Adipocyte (in vitro differentiated cells): ENCODE data around the gene SPATA16.
A peak's percentile ranks its signal among the peaks of the same experiment; 100 is the strongest.
"Not testable (repeated sequence)": the region's sequence is repeated elsewhere in the genome, so short reads cannot be mapped to it uniquely, and the experiment has no call there.

Experiments
- DNase-seq: peaks from one replicate; pipeline ENCODE4 v3.0.0-alpha.2; 2015; ENCODE audit warnings: low read depth
- H3K27me3 ChIP-seq: replicated peaks from 2 replicates; pipeline ENCODE4 v1.7.0; 2013; ENCODE audit warnings: mild to moderate bottlenecking, low read length, moderate library complexity; ENCODE audit not compliant: control insufficient read depth, insufficient read depth
- H3K36me3 ChIP-seq: 2 replicates; pipeline ENCODE4 v1.7.0; 2013; ENCODE audit warnings: low read length, mild to moderate bottlenecking, moderate library complexity; ENCODE audit not compliant: control insufficient read depth, insufficient read depth, severe bottlenecking
- H3K4me1 ChIP-seq: 2 replicates; pipeline ENCODE4 v1.7.0; 2013; ENCODE audit warnings: mild to moderate bottlenecking, low read length, moderate library complexity; ENCODE audit not compliant: control insufficient read depth, insufficient read depth
- H3K4me3 ChIP-seq: 2 replicates; pipeline ENCODE4 v1.7.0; 2013; ENCODE audit warnings: mild to moderate bottlenecking, low read length, moderate library complexity
- H3K9ac ChIP-seq: 2 replicates; pipeline ENCODE4 v1.7.0; 2013; ENCODE audit warnings: mild to moderate bottlenecking, low read length, moderate library complexity
- H3K9me3 ChIP-seq: 2 replicates; pipeline ENCODE4 v1.7.0; 2013; ENCODE audit warnings: mild to moderate bottlenecking, low read length, moderate library complexity; ENCODE audit not compliant: control insufficient read depth

SPATA16 gene

DNA sequence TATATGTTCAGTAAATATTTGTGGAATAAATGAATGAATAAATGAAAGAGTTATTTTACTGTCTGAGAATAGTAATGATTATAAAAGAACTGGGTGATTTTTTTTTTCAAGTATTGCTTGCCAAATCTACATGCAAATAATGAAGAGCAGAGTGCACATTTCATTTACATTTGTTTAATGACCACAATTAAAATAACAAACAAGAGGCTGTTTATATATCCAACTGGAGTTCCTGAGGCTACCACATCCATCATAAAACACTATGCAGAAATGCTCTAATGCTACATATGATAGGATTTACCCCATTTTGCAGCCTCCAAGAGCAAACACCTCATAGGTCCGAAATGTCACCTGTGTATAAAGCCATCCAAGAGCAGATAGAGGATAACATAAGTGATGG is 266.0 kb downstream of the SPATA16 start:
- Histone ChIP-seq H3K4me1 (no peaks in the 10 kb centered on the region), H3K36me3 (no peaks in the 10 kb centered on the region), H3K4me3 (no peak overlapping the region), H3K9me3 (no peaks in the 10 kb centered on the region), H3K9ac (no peak overlapping the region), H3K27me3 (peaks cover 8% of the 10 kb centered on the region)
- no peak for DNase-seq

DNA sequence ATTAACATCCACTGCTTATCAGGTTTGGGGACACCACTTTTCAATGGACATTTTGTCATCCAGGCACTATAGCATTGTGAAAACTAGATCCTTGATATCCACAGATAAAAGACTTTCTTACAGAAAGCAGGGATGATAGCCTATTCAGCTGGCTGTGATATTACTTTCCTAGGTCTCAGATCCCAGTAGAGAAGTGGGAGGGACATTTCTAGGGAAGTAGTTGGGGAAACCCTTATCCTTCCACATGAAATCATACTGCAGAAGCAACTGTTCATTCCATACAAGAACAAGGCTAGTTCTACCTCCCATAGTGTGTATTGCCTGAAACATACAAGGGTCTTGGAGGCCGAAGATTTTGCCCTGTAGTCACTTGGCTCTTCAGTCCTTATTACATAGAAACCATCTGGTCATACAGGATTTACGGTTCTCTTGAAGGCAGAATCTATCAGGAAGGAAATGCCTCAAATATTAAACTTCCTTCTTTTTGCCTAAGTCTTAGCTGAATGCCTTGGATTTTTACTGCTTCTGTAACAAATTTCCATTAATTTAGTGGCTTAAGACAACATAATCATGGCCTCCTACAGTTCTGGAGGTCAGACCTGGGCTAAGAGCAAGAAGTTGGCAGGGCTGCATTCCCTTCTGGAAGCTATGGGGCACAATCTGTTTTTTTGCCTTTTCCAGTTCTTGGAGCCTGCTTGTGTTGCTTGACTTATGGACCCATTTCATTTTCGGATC is 271.1 kb downstream of the SPATA16 start:
- Histone ChIP-seq H3K4me1 (peaks cover 9% of the 10 kb centered on the region), H3K9me3 (no peaks in the 10 kb centered on the region), H3K4me3 (no peak overlapping the region), H3K27me3 (peaks cover 26% of the 10 kb centered on the region), H3K9ac (no peak overlapping the region), H3K36me3 (no peaks in the 10 kb centered on the region)
- no peak for DNase-seq

DNA sequence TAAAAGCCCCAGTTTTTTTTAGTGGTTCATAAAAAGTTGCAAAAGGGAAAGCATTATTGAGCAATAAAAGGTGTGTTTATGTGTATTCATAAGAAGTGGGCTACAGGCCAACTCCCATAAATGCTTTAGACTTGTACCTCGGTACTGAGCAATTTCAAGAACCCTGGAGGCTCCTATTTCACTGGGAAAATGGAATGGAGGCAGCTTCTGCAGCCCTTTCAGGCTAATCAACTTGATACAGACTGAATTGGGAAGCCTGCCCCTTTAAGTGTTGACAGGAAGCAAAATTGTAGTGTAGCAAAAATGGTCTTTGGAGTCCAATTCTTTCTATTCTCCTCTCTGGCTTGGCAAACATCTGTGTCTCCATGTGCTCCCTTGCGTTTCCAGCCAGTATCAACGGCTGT is 271.7 kb downstream of the SPATA16 start:
- peak; percentile 61 for DNase-seq

DNA sequence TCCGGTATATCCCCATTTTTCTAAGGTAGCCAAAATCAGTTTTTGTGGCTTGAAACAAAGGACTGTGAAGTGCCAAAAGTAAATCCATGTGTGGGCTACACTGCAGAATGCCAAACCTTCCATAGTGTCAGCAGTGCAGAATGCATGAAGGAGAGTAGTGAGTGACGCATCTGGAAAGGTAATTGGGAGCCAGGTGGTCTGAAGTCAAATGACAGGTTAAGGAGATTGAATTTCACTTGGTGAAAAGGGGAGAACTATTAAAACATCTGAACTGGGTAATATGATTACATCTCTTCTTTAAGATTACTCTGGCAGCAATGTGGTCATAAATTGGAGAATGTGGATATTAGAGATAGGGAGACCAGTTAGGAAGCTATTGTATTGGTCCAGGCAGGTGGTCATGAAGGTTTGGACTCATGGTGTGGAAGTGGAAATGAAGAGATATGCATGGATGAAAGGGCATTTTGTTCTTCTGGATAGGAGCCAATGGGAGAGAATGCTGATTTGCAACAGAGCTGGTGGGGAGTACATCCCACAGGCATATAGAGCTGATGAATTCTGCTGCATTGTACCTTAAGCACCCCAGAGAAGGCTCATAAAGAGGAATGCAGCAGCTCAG is 272.3 kb downstream of the SPATA16 start:
- Histone ChIP-seq H3K4me1 (peaks cover 9% of the 10 kb centered on the region), H3K9ac (no peak overlapping the region), H3K4me3 (no peak overlapping the region), H3K27me3 (peaks cover 26% of the 10 kb centered on the region), H3K36me3 (no peaks in the 10 kb centered on the region), H3K9me3 (no peaks in the 10 kb centered on the region)
- no peak for DNase-seq

More for the DNA sequence above, 271.7 kb downstream of the SPATA16 start:
- no peaks in the 10 kb centered on the region for H3K9me3 ChIP-seq
- peaks cover 9% of the 10 kb centered on the region for H3K4me1 ChIP-seq
- H3K27me3 ChIP-seq: peaks cover 26% of the 10 kb centered on the region
- H3K4me3 ChIP-seq: no peak overlapping the region
- H3K36me3 ChIP-seq: no peaks in the 10 kb centered on the region
- H3K9ac ChIP-seq: no peak overlapping the region

DNA sequence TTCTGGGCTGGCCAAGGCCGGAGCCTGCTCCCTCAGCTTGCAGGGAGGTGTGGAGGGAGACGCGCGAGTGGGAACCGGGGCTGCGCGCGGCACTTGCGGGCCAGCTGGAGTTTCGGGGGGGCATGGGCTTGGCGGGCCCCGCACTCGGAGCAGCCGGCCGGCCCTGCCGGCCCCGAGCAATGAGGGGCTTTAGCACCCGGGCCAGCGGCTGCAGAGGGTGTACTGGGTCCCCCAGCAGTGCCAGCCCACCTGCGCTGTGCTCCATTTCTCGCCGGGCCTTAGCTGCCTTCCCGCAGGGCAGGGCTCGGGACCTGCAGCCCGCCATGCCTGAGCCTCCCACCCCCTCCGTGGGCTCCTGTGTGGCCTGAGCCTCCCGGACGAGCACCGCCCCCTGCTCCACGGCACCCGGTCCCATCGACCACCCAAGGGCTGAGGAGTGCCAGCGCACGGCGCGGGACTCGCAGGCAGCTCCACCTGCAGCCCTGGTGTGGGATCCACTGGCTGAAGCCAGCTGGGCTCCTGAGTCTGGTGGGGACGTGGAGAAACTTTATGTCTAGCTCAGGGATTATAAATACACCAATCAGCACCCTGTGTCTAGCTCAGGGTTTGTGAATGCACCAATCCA is 274.2 kb downstream of the SPATA16 start:
- not testable (repeated sequence) for H3K9ac ChIP-seq, H3K4me1 ChIP-seq
- peaks cover 31% of the 10 kb centered on the region for H3K27me3 ChIP-seq

DNA sequence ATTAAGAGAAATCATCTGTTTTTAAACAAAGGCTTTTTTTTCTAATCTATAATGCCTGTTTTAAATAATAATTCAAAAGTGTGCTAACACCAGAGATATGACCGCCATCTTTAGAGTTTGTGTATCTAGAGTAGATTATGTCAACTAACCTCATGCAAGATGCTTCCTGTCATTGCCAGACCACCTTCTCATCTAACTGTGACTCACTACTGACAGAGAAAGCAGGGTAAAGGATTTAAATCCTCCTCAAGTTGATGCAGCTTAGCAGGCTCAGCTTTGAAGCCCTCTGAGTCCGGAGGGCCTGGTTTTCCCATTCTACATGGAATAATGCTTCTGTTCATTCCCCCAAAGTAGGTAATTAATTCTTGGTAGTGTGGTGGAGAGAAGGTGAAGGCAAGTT is 282.0 kb downstream of the SPATA16 start:
- peaks cover 37% of the 10 kb centered on the region for H3K27me3 ChIP-seq
- no peak overlapping the region for H3K9ac ChIP-seq
- no peak for DNase-seq
- H3K4me3 ChIP-seq: no peak overlapping the region
- no peaks in the 10 kb centered on the region for H3K9me3 ChIP-seq
- no peaks in the 10 kb centered on the region for H3K36me3 ChIP-seq
- H3K4me1 ChIP-seq: no peaks in the 10 kb centered on the region

More for the DNA sequence above, 274.2 kb downstream of the SPATA16 start:
- not testable (repeated sequence) for H3K36me3 ChIP-seq, DNase-seq, H3K9me3 ChIP-seq, H3K4me3 ChIP-seq

DNA sequence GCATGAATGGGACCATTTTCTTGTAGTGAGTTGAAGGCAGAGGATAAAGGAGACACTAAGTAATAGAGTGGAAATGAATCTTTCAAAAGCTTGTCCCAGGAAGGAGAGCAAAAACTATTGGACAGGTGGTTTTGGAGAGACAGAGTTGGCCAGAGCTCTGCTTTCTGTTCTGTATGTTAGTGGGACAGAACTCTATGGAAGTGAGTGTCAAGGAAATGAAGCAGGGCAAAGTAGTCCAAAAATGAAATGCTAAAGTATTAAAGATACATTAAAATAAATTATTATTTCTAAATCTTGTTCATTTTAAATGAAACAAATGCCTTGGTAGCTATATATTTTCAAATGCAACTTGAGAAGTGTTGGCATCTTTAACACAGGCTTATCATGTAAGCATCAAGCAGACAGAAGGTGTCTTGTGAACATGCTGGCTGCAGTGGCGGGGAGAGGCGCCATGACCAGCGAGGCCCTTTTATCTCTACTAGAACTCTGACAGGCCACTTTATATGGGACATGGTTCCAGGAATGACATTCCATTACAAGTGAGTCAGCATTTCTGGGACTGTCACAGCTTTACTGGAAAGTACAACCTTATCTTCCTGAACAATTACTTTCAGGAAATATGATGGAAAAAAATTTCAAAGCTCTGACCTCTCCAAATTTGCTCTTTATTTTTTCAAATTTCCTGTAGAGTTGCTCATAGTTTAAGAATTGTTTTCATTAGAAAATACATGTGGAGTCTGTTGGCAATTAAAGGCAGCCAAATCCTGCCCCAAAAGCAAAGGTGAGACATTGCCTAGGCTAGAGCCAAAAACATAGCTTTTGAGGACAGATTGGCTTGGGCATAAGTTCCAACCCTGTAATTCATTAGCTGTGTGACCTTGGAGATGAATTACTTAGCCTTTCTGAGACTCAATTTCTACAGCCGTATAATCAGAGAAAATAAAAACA is 284.0 kb downstream of the SPATA16 start:
- H3K4me3 ChIP-seq: no peak overlapping the region
- H3K27me3 ChIP-seq: peaks cover 52% of the 10 kb centered on the region
- no peaks in the 10 kb centered on the region for H3K36me3 ChIP-seq
- H3K4me1 ChIP-seq: no peaks in the 10 kb centered on the region
- no peak overlapping the region for H3K9ac ChIP-seq
- DNase-seq: no peak
- no peaks in the 10 kb centered on the region for H3K9me3 ChIP-seq

DNA sequence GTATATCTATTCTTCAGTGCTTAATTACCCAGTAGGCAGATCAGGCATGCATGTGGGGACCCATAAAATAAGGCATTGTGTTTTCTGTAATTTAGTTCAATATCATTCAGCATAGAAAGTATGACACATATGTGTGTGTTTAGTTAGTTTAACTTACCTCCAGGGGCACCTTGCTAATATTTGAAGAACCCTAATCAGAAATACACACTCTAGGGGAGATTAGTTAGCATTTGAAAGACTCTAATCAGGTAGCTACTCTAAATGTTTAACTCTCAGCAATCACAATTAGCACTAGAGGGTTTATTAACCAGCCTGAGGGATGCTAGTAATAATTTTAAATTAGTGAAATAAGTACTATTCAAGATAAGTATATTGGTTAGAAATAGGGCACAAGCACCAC is 286.0 kb downstream of the SPATA16 start:
- no peaks in the 10 kb centered on the region for H3K4me1 ChIP-seq
- H3K36me3 ChIP-seq: no peaks in the 10 kb centered on the region
- H3K4me3 ChIP-seq: no peak overlapping the region
- no peak overlapping the region for H3K9ac ChIP-seq
- DNase-seq: no peak
- H3K9me3 ChIP-seq: no peaks in the 10 kb centered on the region
- H3K27me3 ChIP-seq: peaks cover 69% of the 10 kb centered on the region

DNA sequence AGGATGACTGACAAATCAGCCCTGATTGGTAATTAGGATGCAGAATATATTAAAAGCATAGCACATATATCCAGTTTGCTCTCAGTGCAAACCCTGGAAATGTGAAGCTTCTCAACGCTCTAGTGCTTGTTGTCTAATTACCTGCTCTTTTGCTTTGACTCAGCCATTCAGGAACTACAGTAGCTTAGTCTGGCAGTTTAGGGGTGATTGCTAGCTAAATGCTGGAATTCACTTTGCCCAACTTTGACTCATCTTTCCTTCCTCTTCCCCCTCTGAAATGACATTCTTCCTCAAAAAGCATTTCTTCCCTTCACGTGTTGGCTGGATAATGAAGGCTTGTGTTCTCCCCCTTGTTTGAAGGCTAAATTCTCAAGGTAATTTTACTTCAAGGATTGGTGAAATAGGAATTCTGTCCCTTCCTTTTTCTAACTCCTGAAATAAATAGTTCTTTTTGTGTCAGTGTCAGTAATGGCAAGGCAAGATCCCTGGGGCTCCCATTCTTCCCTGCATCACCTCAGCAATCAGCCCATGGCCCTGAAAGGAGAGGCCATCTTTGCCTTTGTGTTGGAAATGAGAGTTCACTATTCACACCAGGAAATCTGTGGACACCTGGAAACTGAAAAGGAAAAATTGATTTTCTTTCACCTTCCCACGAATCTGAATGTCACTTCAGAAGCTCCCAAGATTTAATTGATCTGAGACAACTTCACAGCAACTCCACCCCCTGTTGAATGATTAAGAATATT is 286.9 kb downstream of the SPATA16 start:
- Histone ChIP-seq H3K4me1 (peaks cover 3% of the 10 kb centered on the region), H3K9me3 (no peaks in the 10 kb centered on the region), H3K4me3 (no peak overlapping the region), H3K9ac (no peak overlapping the region), H3K36me3 (no peaks in the 10 kb centered on the region), H3K27me3 (peaks cover 68% of the 10 kb centered on the region)
- no peak for DNase-seq

DNA sequence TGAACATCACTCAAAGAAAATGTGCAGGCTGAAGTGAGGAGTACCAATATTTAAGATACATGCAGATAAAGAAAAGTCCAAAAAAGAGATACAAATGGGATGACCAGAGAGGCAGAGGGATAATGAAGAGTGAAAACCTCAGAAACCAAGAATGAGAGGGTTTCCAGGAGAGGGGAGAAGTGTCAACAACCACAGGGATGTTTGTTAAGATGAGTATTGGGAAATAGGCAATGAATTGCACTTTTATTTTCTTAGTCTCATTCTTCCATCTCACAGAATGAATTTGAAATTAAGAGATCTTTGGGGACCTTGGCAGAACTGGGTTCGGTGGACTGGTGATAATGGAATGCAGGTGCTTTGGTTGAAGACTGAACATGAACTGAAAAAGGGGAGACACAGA is 288.0 kb downstream of the SPATA16 start:
- peaks cover 63% of the 10 kb centered on the region for H3K27me3 ChIP-seq
- H3K9me3 ChIP-seq: no peaks in the 10 kb centered on the region
- H3K36me3 ChIP-seq: no peaks in the 10 kb centered on the region
- no peak overlapping the region for H3K9ac ChIP-seq
- no peak for DNase-seq
- no peak overlapping the region for H3K4me3 ChIP-seq
- H3K4me1 ChIP-seq: peaks cover 9% of the 10 kb centered on the region
